Measurements from ENCODE around the gene TMEM207. TPM values are rescaled to one million over a fixed set of nuclear protein-coding genes. Genes with fewer than 3 reads are reported as not detected.

Gene TMEM207
- polyA plus RNA-seq, 3 donors = not detected

DNA sequence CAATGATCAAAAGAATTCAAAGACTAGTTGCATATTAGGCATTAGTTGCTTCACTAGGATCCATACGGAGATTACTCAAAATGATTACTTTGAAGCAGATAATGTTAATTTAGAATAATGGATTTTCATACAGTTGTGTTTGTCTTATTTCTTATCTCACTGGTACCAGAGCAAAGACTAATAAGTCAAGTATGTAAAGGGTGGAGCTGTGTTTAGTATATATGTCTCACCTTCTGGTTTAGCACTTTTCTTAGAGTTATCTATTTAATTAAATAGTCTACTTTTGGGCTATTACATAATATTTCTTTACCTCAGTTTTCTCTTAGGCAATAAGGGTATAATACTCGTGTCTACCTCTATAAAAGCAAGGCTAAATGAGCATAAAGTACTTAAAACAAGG, 18.8 kb downstream of the TMEM207 start:
- Histone ChIP-seq H3K27ac (ENCODE audit: low read depth in 1 of 2, low read length in 2 of 2) (no peak overlapping the region), H4K20me1 (ENCODE audit: insufficient read depth, low read length) (no peaks in the 10 kb centered on the region), H3K4me2 (replicated peaks; ENCODE audit: extremely low read depth, low read length, poor library complexity, severe bottlenecking) (no peak overlapping the region), H3K4me1 (ENCODE audit: control insufficient read depth in 1 of 2, insufficient read depth in 2 of 2, low read length in 2 of 2) (no peaks in the 10 kb centered on the region), H3K36me3 (replicated peaks in 1 of 2; ENCODE audit: control insufficient read depth in 1 of 2, insufficient read depth in 2 of 2, low read length in 2 of 2) (no peaks in the 10 kb centered on the region), H2AFZ (ENCODE audit: insufficient read depth, low read depth, low read length, poor library complexity, severe bottlenecking) (no peak overlapping the region), H3K79me2 (ENCODE audit: insufficient read depth, low read length) (no peaks in the 10 kb centered on the region), H3K27me3 (ENCODE audit: control insufficient read depth in 2 of 2, insufficient read depth in 2 of 2, low read length in 2 of 2) (no peaks in the 10 kb centered on the region), H3K9me3 (replicated peaks in 1 of 2; ENCODE audit: control insufficient read depth in 1 of 2, insufficient read depth in 1 of 2, low read length in 2 of 2) (no peaks in the 10 kb centered on the region), H3K9ac (ENCODE audit: insufficient read depth, low read length, poor library complexity, severe bottlenecking) (no peak overlapping the region), H3K4me3 (replicated peaks in 1 of 3; ENCODE audit: low read depth in 2 of 3, low read length in 3 of 3) (no peak overlapping the region)
- Mint-ChIP-seq H3K9me3 (peaks cover 0 to 6% (median 0%) of the 10 kb centered on the region in 7 donors), H3K36me3 (no peaks in the 10 kb centered on the region), H3K4me3 (no peak overlapping the region), H3K27me3 (ENCODE audit: low read depth in 3 of 3) (peaks cover 0 to 4% (median 1%) of the 10 kb centered on the region in 3 donors), H3K4me1 (no peaks in the 10 kb centered on the region), H3K27ac (no peak overlapping the region)
- DNase-seq = no peak
- TF ChIP-seq, protein P1, sequence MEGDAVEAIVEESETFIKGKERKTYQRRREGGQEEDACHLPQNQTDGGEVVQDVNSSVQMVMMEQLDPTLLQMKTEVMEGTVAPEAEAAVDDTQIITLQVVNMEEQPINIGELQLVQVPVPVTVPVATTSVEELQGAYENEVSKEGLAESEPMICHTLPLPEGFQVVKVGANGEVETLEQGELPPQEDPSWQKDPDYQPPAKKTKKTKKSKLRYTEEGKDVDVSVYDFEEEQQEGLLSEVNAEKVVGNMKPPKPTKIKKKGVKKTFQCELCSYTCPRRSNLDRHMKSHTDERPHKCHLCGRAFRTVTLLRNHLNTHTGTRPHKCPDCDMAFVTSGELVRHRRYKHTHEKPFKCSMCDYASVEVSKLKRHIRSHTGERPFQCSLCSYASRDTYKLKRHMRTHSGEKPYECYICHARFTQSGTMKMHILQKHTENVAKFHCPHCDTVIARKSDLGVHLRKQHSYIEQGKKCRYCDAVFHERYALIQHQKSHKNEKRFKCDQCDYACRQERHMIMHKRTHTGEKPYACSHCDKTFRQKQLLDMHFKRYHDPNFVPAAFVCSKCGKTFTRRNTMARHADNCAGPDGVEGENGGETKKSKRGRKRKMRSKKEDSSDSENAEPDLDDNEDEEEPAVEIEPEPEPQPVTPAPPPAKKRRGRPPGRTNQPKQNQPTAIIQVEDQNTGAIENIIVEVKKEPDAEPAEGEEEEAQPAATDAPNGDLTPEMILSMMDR (IDR thresholded peaks at IDR 0.05) = no peak
- WGBS (ENCODE audit: insufficient coverage) = no CpG with 5 or more reads among the region's 2 CpGs
- intact Hi-C loops (cut with micrococcal nuclease) = no loop called here

GRCh38 chr3:190429681-190430080, 20.0 kb downstream of the TMEM207 start:
- no peak overlapping the region for H3K27ac ChIP-seq (ENCODE audit: low read depth in 1 of 2, low read length in 2 of 2)
- no peaks in the 10 kb centered on the region for H3K36me3 Mint-ChIP-seq
- H3K9me3 ChIP-seq (replicated peaks in 1 of 2; ENCODE audit: control insufficient read depth in 1 of 2, insufficient read depth in 1 of 2, low read length in 2 of 2) = no peaks in the 10 kb centered on the region
- WGBS (ENCODE audit: insufficient coverage) = no CpG with 5 or more reads among the region's 2 CpGs
- no peaks in the 10 kb centered on the region for H3K36me3 ChIP-seq (replicated peaks in 1 of 2; ENCODE audit: control insufficient read depth in 1 of 2, insufficient read depth in 2 of 2, low read length in 2 of 2)
- no peaks in the 10 kb centered on the region for H3K4me1 Mint-ChIP-seq
- no peaks in the 10 kb centered on the region for H3K79me2 ChIP-seq (ENCODE audit: insufficient read depth, low read length)
- peaks cover 0 to 3% of the 10 kb centered on the region in 2 donors for H3K27me3 ChIP-seq (ENCODE audit: control insufficient read depth in 2 of 2, insufficient read depth in 2 of 2, low read length in 2 of 2)
- TF ChIP-seq, protein P1 (IDR thresholded peaks at IDR 0.05) = no peak
- peaks cover 1 to 4% (median 2%) of the 10 kb centered on the region in 3 donors for H3K27me3 Mint-ChIP-seq (ENCODE audit: low read depth in 3 of 3)
- H3K9me3 Mint-ChIP-seq = peaks cover 0 to 4% (median 0%) of the 10 kb centered on the region in 7 donors
- H3K4me3 ChIP-seq (replicated peaks in 1 of 3; ENCODE audit: low read depth in 2 of 3, low read length in 3 of 3) = no peak overlapping the region
- H3K4me3 Mint-ChIP-seq = no peak overlapping the region
- DNase-seq = no peak
- no peak overlapping the region for H3K4me2 ChIP-seq (replicated peaks; ENCODE audit: extremely low read depth, low read length, poor library complexity, severe bottlenecking)
- H3K27ac Mint-ChIP-seq = no peak overlapping the region
- intact Hi-C loops (cut with micrococcal nuclease) = loop anchor here in 1 of 2 donors (10.0 kb wide), 1 partner anchor 475 kb away; no protein-coding TSS in a partner anchor
- H4K20me1 ChIP-seq (ENCODE audit: insufficient read depth, low read length) = no peaks in the 10 kb centered on the region
- no peaks in the 10 kb centered on the region for H3K4me1 ChIP-seq (ENCODE audit: control insufficient read depth in 1 of 2, insufficient read depth in 2 of 2, low read length in 2 of 2)
- H2AFZ ChIP-seq (ENCODE audit: insufficient read depth, low read depth, low read length, poor library complexity, severe bottlenecking) = no peak overlapping the region
- H3K9ac ChIP-seq (ENCODE audit: insufficient read depth, low read length, poor library complexity, severe bottlenecking) = no peak overlapping the region
